Epithelial cell of prostate (primary cell): ENCODE measurements around the gene ANO10.
"Not testable (repeated sequence)": the region's sequence is repeated elsewhere in the genome, so short reads cannot be mapped to it uniquely, and the experiment has no call there.

Experiments used
- DNase-seq: peaks from one replicate; pipeline ENCODE4 v3.0.0-alpha.2; 2011; ENCODE audit warnings: low read depth, low spot score
- H3K27ac ChIP-seq: fragments of 450-650 bp; 2 replicates; pipeline ENCODE4 v1.5.1; 2017; ENCODE audit warnings: mild to moderate bottlenecking

The ANO10 gene, protein sequence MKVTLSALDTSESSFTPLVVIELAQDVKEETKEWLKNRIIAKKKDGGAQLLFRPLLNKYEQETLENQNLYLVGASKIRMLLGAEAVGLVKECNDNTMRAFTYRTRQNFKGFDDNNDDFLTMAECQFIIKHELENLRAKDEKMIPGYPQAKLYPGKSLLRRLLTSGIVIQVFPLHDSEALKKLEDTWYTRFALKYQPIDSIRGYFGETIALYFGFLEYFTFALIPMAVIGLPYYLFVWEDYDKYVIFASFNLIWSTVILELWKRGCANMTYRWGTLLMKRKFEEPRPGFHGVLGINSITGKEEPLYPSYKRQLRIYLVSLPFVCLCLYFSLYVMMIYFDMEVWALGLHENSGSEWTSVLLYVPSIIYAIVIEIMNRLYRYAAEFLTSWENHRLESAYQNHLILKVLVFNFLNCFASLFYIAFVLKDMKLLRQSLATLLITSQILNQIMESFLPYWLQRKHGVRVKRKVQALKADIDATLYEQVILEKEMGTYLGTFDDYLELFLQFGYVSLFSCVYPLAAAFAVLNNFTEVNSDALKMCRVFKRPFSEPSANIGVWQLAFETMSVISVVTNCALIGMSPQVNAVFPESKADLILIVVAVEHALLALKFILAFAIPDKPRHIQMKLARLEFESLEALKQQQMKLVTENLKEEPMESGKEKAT

GRCh38 chr3:43621656-43622432 lies at the start of gene ANO10:
ANO10 (minus strand) TSS chr3:43622011; CDS start chr3:43605852, 16,159 bp downstream.
- peak; percentile 95 for DNase-seq
- peak within 1 kb of the TSS; percentile 80 for H3K27ac ChIP-seq

GRCh38 chr3:43670635-43671522 lies 49.1 kb upstream of the ANO10 start:
- no peak for DNase-seq
- H3K27ac ChIP-seq: no peak overlapping the region

- not testable (repeated sequence) for DNase-seq, H3K27ac ChIP-seq
Observed at GRCh38 chr3:43665011-43665410, 43.2 kb upstream of the ANO10 start.

DNA sequence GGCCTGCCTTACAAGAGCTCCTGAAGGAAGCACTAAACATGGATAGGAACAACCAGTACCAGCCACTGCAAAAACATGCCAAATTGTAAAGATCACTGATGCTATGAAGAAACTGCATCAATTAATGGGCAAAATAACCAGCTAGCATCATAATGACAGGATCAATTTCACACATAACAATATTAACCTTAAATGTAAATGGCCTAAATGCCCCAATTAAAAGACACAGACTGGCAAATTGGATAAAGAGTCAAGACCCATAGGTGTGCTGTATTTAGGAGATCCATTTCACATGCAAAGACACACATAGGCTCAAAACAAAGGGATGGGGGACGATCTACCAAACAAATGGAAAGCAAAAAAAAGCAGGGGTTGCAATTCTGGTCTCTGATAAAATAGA lies 39.6 kb upstream of the ANO10 start:
- DNase-seq, H3K27ac ChIP-seq: not testable (repeated sequence)

- H3K27ac ChIP-seq: no peak overlapping the region
- DNase-seq: no peak
Observed at GRCh38 chr3:43659250-43659880, 37.6 kb upstream of the ANO10 start.

DNA sequence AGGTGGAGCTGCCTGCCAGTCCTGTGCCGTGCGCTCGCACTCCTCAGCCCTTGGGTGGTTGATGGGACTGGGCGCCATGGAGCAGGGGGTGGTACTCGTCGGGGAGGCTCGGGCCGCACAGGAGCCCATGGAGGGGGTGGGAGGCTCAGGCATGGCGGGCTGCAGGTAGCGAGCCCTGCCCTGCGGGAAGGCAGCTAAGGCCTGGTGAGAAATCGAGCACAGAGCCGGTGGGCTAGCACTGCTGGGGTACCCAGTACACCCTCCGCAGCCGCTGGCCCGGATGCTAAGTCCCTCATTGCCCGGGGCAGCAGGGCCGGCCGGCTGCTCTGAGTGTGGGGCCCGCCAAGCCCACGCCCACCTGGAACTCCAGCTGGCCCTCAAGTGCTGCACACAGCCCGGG lies 34.6 kb upstream of the ANO10 start:
- H3K27ac ChIP-seq, DNase-seq: not testable (repeated sequence)

DNA sequence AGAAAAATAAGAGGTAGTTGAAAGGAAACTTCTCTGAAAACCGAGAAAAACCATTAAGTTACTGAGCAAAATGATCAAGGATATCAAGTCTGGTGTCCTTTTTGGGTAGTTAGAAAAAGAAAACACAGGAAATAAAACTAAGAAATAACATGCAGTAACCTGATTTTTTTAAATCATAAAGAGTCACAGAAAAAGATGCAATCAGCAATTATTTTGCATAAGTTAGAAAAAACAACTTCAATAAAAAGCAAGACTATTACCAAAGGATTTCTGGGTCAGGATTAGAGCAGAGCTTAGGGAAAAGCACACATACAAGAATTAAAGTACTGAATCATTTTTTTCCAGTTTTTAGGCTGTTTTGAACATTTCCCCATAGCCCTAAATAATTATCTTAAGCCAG lies 28.5 kb upstream of the ANO10 start:
- no peak overlapping the region for H3K27ac ChIP-seq
- DNase-seq: no peak

DNA sequence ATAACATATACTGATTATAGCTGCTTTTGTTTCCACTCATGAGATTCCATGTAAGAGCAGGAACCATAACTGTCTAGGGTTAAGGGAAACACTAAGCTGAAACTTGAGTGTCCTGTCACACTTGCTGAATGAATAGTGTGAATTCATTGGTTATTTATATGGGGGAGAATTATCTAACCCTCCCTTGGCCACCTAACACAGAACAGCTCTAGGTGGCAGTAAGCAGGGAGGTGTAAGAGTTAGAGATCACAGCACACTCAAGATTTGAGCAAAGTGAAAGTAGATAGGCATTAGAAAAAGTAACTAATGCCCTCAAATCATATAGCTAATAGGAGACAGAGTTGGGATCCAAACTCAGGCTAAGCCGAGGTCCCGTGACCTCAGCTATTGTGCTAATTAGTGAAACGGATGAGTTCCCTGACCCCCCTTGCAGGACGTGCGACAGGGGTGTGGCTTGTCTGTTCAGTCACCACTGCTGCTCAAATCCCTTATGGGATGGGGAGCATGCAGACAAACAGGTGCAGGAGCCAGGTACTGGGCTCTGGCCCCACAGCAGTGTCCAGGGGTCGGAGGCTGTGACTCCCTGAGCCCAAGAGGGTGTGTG lies 27.7 kb upstream of the ANO10 start:
- DNase-seq: no peak

GRCh38 chr3:43648957-43649356 lies 27.1 kb upstream of the ANO10 start:
- no peak for DNase-seq
- H3K27ac ChIP-seq: no peak overlapping the region

More for the DNA sequence above, 27.7 kb upstream of the ANO10 start:
- no peak overlapping the region for H3K27ac ChIP-seq

DNA sequence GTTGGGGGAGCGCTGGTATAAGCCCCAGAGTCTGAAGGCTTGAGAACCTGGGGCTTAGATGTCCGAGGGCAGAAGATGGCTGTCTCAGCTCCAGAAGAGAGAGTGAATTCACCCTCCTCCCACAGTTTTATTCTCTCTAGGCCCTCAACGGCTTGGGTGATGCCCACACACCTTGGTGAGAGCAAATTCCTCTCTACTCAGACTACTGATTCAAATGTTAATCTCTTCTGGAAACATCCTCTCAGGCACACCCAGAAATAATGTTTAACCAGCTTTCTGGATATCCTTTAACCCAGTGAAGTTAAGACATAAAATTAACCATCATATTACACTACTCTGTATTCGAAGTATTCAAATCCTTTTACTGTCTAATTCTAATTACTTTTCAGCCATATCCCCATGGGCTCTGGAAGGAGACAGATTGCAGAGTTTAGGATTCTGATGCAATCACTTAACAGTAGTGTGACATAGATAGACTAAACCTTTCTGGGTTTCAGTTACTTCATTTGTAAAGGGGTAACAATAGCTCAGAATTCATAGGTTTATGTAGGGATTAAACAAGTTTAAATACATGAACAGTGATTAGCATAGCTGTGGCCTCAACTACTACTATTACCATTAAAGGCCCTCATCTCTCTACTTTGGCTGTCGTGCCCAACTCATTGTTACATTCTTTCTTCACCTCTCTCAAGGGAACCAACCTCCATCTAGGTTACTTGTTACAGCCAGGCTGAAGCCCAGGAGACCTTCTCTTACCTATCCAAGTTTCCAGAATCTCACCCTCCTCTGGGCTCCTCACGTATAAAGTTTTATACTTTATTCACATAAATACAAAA lies 25.7 kb upstream of the ANO10 start:
- H3K27ac ChIP-seq: peak overlapping the region; percentile 26
- no peak for DNase-seq

DNA sequence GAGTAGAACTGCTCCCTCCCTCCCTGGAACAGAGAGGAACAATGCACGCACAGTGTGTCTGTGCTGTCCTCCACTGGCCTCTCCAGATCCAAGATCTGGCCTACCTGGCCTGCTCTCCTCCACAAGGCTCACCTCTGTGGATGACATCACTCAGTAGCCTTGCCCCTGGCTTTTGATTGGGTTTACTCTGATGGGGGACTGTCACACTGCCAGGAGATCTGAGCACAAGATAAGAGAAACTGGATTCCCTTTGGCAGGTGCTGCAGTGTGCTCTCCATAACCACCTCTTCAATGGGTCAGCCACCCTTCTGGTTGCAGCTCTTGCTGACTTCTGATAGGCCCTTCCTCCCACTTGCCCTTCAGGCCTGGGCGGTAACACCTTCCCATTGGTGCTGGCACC lies 22.6 kb upstream of the ANO10 start:
- H3K27ac ChIP-seq: no peak overlapping the region
- DNase-seq: no peak

GRCh38 chr3:43641306-43642114 lies 19.7 kb upstream of the ANO10 start:
- no peak overlapping the region for H3K27ac ChIP-seq

DNA sequence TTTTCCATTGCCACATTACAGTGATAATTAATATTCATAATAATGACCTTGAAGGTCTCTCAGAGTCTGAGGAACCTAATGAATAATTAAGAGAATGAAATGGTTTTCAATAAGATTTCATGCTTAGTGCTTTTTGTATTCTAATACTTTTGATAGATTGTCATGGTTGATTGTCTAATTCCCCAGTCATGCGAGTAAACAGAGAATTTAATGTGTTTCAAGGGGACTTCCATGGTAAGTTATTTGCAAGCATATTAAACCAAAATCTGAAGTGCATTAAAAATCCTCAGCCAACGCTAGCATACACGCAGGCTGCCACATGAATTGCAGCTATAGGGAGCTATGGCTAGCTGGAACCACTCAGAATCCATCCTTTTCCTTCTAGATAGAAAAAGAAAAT lies 18.9 kb upstream of the ANO10 start:
- no peak overlapping the region for H3K27ac ChIP-seq
- no peak for DNase-seq

More at GRCh38 chr3:43641306-43642114, 19.7 kb upstream of the ANO10 start:
- no peak for DNase-seq

DNA sequence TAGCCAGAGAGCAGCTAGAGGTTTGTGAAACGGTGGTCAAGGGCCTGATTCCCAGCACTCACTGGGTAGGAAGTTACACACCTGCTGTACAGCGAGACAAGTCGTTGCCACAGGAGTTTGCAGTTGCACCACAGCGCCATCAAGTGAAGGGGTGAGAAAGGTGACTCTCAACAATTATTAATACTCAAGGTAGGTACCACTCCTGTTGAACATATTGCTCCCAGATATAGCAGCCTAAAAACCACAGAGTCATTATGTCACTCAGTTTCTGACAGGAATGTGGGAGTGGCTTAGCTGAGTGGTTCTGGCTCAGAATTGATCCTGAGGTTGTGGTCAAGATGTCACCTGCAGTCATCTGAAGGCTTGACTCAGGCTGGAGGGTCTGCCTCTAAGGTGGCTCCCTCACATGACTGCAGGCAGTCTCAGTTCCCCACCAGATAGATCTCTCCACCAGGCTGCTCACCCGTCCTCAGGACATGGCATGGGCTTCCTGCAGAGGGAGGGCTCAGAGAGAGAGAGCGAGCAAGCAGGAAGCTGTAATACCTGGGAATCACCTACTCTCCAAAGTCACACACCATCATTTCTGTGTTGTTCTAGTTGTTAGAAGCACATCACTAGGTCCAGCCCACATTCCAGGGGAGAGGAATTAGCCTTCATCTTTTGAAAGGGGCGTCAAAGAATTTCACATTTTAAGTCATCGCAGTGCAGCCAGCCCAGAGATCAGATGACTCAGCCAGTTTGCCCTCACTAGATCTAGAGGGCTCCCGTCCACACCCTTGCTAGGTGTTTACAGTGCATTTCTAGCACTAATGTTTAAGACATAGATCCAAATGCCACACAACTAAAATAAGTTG lies 17.0 kb upstream of the ANO10 start:
- H3K27ac ChIP-seq: peak overlapping the region; percentile 31
- DNase-seq: peak; percentile 2

DNA sequence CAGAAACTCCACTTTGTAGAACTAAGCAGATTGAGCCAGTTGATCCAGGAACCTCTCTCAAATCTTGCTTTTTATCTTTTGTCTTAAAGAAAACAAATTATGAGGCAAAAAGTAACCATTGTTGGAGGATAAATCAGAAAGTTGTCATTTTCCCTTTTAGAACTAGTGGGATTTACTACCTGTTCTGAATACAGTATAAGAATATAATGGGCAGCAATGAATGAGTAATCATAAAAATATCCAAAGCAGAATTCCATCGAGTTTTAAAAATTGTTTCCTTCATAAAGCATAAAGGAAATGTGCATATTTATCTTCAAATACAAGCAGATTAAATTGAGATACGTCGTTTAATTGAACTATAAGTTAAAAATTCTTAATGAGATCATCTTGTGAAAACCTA lies 15.9 kb upstream of the ANO10 start:
- no peak overlapping the region for H3K27ac ChIP-seq
- no peak for DNase-seq

DNA sequence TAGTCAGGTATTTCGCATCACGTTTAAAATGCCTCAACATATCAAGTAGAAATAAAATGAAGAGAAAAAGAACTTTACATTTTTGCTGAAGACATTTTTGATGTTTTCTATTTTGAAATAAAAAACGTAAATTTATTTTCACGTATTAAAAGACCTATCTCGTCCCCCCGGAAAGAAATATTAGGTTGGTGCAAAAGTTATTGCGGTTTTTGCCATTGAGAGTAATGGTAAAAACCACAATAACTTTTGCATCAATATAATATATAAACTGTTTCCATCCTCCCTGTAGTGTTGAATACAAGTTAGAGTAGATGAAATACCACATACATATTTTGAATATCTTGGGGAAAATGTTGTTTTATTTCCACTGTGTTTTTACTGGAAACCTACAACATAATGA lies 11.2 kb upstream of the ANO10 start:
- H3K27ac ChIP-seq: peak overlapping the region; percentile 77
- no peak for DNase-seq
